CD14-positive monocyte (primary cell): ENCODE results near the gene CUBN. TPM values are rescaled to one million over a fixed set of nuclear protein-coding genes. Genes with fewer than 3 reads are reported as not detected.

Experiments used
- DNase-seq, 3 donors: peaks; one replicate each; pipeline ENCODE4 v3.0.0-alpha.2; 2011 to 2022
- H2AFZ ChIP-seq: 2 replicates; pipeline ENCODE4 v1.6.0; 2012; ENCODE audit warnings: mild to moderate bottlenecking, low read depth, low read length, inconsistent platforms; ENCODE audit not compliant: insufficient read depth, poor library complexity, severe bottlenecking
- H3K27ac ChIP-seq, 2 donors: 1 replicate in 1 of 2; 2 replicates in 1 of 2; pipeline ENCODE4 v1.5.1; 2012 to 2013; ENCODE audit warnings: low read length in 2 of 2, control low read depth in 1 of 2, inconsistent platforms in 1 of 2, low read depth in 1 of 2, mild to moderate bottlenecking in 1 of 2
- H3K27me3 ChIP-seq, 2 donors: one replicate each; pipeline versions ENCODE4 v1.6.0 to v1.6.1; 2011 to 2013; ENCODE audit warnings: low read length in 2 of 2; ENCODE audit not compliant: control insufficient read depth in 2 of 2, insufficient read depth in 2 of 2
- H3K36me3 ChIP-seq, 2 donors: replicated peaks in 1 of 2; 1 replicate in 1 of 2; 2 replicates in 1 of 2; pipeline versions ENCODE4 v1.5.1 to v1.6.1; 2012 to 2013; ENCODE audit warnings: low read length in 2 of 2, control low read depth in 1 of 2, inconsistent platforms in 1 of 2, mild to moderate bottlenecking in 1 of 2; ENCODE audit not compliant: insufficient read depth in 2 of 2, control insufficient read depth in 1 of 2
- H3K4me1 ChIP-seq, 2 donors: 1 replicate in 1 of 2; 2 replicates in 1 of 2; pipeline versions ENCODE4 v1.5.1 to v1.6.1; 2012 to 2013; ENCODE audit warnings: low read length in 2 of 2, control low read depth in 1 of 2, inconsistent platforms in 1 of 2, mild to moderate bottlenecking in 1 of 2, moderate library complexity in 1 of 2; ENCODE audit not compliant: insufficient read depth in 2 of 2, control insufficient read depth in 1 of 2
- H3K4me2 ChIP-seq: replicated peaks from 2 replicates; pipeline ENCODE3; 2012; ENCODE audit warnings: low read length, moderate library complexity, mild to moderate bottlenecking; ENCODE audit not compliant: poor library complexity, severe bottlenecking; ENCODE audit errors: extremely low read depth
- H3K4me3 ChIP-seq, 3 experiments: fragments of 200-600 bp in 1 of 3; sonication (generic) in 1 of 3; replicated peaks in 1 of 3; 1 replicate in 2 of 3; 2 replicates in 1 of 3; pipeline ENCODE4 v1.5.1; 2011 to 2013; ENCODE audit warnings: low read length in 3 of 3, mild to moderate bottlenecking in 3 of 3, control low read depth in 2 of 3, low read depth in 2 of 3, inconsistent platforms in 1 of 3, moderate library complexity in 1 of 3
- H3K79me2 ChIP-seq: 2 replicates; pipeline ENCODE4 v1.6.0; 2012; ENCODE audit warnings: mild to moderate bottlenecking, control low read depth, inconsistent platforms, low read length, moderate library complexity; ENCODE audit not compliant: insufficient read depth
- H3K9ac ChIP-seq: 2 replicates; pipeline ENCODE4 v1.6.0; 2017; ENCODE audit warnings: low read length, mild to moderate bottlenecking; ENCODE audit not compliant: insufficient read depth, poor library complexity, severe bottlenecking
- H3K9me3 ChIP-seq, 2 donors: replicated peaks in 1 of 2; 1 replicate in 1 of 2; 2 replicates in 1 of 2; pipeline versions ENCODE4 v1.5.1 to v1.6.1; 2012 to 2013; ENCODE audit warnings: low read length in 2 of 2, control low read depth in 1 of 2; ENCODE audit not compliant: control insufficient read depth in 1 of 2, insufficient read depth in 1 of 2
- H4K20me1 ChIP-seq: 2 replicates; pipeline ENCODE4 v1.6.0; 2012; ENCODE audit warnings: mild to moderate bottlenecking, low read length, control low read depth, moderate library complexity; ENCODE audit not compliant: insufficient read depth
- H3K27ac Mint-ChIP-seq, 7 donors: one replicate each; pipeline ENCODE4 v1.8.0; 2020; ENCODE audit warnings: mild to moderate bottlenecking in 7 of 7, mixed read lengths in 7 of 7, moderate library complexity in 6 of 7, inconsistent platforms in 2 of 7
- H3K27me3 Mint-ChIP-seq, 3 donors: one replicate each; pipeline ENCODE4 v1.8.0; 2021 to 2022; ENCODE audit warnings: low read depth in 3 of 3, mild to moderate bottlenecking in 3 of 3, mixed read lengths in 3 of 3, moderate library complexity in 3 of 3, inconsistent platforms in 1 of 3
- H3K36me3 Mint-ChIP-seq, 2 donors: one replicate each; pipeline ENCODE4 v1.8.0; 2020; ENCODE audit warnings: mixed read lengths in 2 of 2, inconsistent platforms in 1 of 2, mild to moderate bottlenecking in 1 of 2
- H3K4me1 Mint-ChIP-seq: one replicate; pipeline ENCODE4 v1.8.0; 2020; ENCODE audit warnings: mild to moderate bottlenecking, mixed read lengths
- H3K4me3 Mint-ChIP-seq, 2 donors: one replicate each; pipeline ENCODE4 v1.8.0; 2020; ENCODE audit warnings: mild to moderate bottlenecking in 2 of 2, mixed read lengths in 2 of 2, moderate library complexity in 1 of 2
- H3K9me3 Mint-ChIP-seq, 7 donors: one replicate each; pipeline ENCODE4 v1.8.0; 2020 to 2022; ENCODE audit warnings: mixed read lengths in 7 of 7, mild to moderate bottlenecking in 6 of 7, moderate library complexity in 6 of 7, inconsistent platforms in 2 of 7
- WGBS: methylation state at CpG from one replicate; pipeline ENCODE4 v1.1.5; 2013; ENCODE audit warnings: missing lambda C conversion rate; ENCODE audit not compliant: insufficient coverage; 5-methylcytosine and 5-hydroxymethylcytosine counted together
- intact Hi-C, 2 donors: fragments of 100-400 bp; cut with micrococcal nuclease; formaldehyde crosslinking; loops; one replicate each; pipeline versions ENCODE4 v1.15.0 to v1.15.1; 2023
- polyA plus RNA-seq, 3 donors: library from polyadenylated mRNA; depleted of rRNA in 1 of 3; unstranded in 2 of 3; stranded (reverse) in 1 of 3; fragments of 300-500 nt in 2 of 3; fragments of >200 nt in 1 of 3; fragmentation: Illumina TruSeq in 2 of 3; gene quantifications; 1 replicate in 2 of 3; 2 replicates in 1 of 3; pipeline ENCODE4 v1.2.3, GENCODE V29; 2012 to 2021
- TF ChIP-seq, protein P1 (sequence below): fragments of 200-600 bp; IDR thresholded peaks from one replicate; pipeline ENCODE4 v1.8.0; 2022; ENCODE audit warnings: antibody characterized with exemption, mild to moderate bottlenecking

The CUBN gene
- polyA plus RNA-seq, 3 donors: 0.95 TPM; not detected in 2

DNA sequence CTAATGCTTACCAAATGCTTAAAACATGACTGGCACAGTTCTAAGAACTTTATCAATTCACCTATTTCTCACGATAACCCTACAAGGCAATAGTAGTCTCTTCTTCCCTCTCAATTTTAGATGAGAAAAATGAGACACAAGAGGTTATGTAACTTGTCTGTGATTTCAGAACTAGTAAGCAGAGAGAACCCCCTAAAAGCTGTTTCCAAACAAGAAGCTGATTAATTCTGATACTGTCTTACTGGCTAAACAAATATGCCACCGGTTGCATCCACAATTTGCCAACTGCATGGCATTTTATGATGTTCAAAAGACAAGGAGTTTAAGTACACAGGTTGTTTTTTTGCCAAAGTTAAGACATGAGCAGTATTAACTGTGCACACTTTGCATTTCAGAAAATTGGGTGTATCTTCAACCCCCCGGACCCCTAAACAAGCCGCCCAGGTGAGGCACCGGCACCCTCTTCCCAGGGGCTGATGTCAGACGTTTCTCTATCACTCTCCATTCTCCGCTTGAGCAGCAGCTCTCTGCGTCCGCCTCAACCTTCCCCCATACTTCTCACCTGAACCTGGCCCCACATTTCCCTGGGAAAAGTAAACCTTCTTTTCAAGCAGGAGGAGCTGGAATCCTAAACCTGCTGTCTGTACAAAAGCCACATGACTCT lies 334.1 kb downstream of the CUBN start:
- Histone ChIP-seq H3K27ac (no peak overlapping the region), H3K36me3 (peaks cover 0 to 54% of the 10 kb centered on the region in 2 donors), H3K9ac (no peak overlapping the region), H2AFZ (no peak overlapping the region), H3K79me2 (peaks cover 34% of the 10 kb centered on the region), H3K4me2 (no peak overlapping the region), H3K27me3 (no peaks in the 10 kb centered on the region), H4K20me1 (no peaks in the 10 kb centered on the region), H3K9me3 (no peaks in the 10 kb centered on the region), H3K4me1 (no peaks in the 10 kb centered on the region), H3K4me3 (no peak overlapping the region)
- no peak for DNase-seq
- WGBS: 99% methylated on average over 8 of the region's 9 CpGs
- H3K4me1 Mint-ChIP-seq: peaks cover 5% of the 10 kb centered on the region
- H3K36me3 Mint-ChIP-seq: peaks cover 29 to 40% of the 10 kb centered on the region in 2 donors
- TF ChIP-seq, protein P1, sequence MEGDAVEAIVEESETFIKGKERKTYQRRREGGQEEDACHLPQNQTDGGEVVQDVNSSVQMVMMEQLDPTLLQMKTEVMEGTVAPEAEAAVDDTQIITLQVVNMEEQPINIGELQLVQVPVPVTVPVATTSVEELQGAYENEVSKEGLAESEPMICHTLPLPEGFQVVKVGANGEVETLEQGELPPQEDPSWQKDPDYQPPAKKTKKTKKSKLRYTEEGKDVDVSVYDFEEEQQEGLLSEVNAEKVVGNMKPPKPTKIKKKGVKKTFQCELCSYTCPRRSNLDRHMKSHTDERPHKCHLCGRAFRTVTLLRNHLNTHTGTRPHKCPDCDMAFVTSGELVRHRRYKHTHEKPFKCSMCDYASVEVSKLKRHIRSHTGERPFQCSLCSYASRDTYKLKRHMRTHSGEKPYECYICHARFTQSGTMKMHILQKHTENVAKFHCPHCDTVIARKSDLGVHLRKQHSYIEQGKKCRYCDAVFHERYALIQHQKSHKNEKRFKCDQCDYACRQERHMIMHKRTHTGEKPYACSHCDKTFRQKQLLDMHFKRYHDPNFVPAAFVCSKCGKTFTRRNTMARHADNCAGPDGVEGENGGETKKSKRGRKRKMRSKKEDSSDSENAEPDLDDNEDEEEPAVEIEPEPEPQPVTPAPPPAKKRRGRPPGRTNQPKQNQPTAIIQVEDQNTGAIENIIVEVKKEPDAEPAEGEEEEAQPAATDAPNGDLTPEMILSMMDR: no peak
- peaks cover 0 to 7% (median 2%) of the 10 kb centered on the region in 7 donors for H3K9me3 Mint-ChIP-seq
- peaks cover 0 to 3% (median 0%) of the 10 kb centered on the region in 3 donors for H3K27me3 Mint-ChIP-seq
- peak overlapping the region in 1 of 7 donors; percentile 9 for H3K27ac Mint-ChIP-seq
- intact Hi-C loops: no loop called here
- H3K4me3 Mint-ChIP-seq: no peak overlapping the region

DNA sequence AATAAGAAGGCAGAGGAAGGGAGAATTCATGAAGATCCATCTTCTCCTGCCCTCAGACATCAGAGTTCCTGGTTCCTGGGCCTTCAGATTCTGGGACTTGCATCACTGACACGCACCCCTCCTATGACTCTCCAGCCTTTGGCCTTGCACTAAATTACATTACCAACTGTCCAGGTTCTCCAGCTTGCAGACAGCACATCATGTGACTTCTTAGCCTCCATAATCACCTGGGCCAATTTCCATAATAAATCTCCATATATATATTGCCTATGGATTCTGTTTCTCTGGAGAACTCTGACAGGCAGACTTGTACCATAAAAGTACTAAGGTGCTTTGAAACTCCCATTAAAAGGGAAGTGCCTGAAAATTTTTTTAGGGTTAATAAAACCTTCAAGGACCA lies 335.6 kb downstream of the CUBN start:
- Mint-ChIP-seq H3K4me1 (no peaks in the 10 kb centered on the region), H3K27ac (peak overlapping the region in 1 of 7 donors; percentile 12), H3K27me3 (peaks cover 0 to 3% (median 0%) of the 10 kb centered on the region in 3 donors), H3K9me3 (peaks cover 0 to 4% (median 2%) of the 10 kb centered on the region in 7 donors), H3K4me3 (no peak overlapping the region), H3K36me3 (peaks cover 31 to 35% of the 10 kb centered on the region in 2 donors)
- H3K4me1 ChIP-seq: no peaks in the 10 kb centered on the region
- intact Hi-C loops: no loop called here
- no peak overlapping the region for H3K9ac ChIP-seq
- no peaks in the 10 kb centered on the region for H3K27me3 ChIP-seq
- H2AFZ ChIP-seq: no peak overlapping the region
- H3K4me2 ChIP-seq: no peak overlapping the region
- no peak overlapping the region for H3K27ac ChIP-seq
- DNase-seq: no peak
- H4K20me1 ChIP-seq: no peaks in the 10 kb centered on the region
- TF ChIP-seq, protein P1: no peak
- peaks cover 25% of the 10 kb centered on the region for H3K79me2 ChIP-seq
- WGBS: 100% methylated on average over 1 of the region's 1 CpG
- no peaks in the 10 kb centered on the region for H3K9me3 ChIP-seq
- H3K4me3 ChIP-seq: no peak overlapping the region
- peaks cover 0 to 60% of the 10 kb centered on the region in 2 donors for H3K36me3 ChIP-seq
